Measurements from ENCODE around the gene KDM7A. TPM values are rescaled to one million over a fixed set of nuclear protein-coding genes. Genes with fewer than 3 reads are reported as not detected.

Gene KDM7A
- total RNA-seq, 1 experiment from 2014 or later = 12.2 TPM

GRCh38 chr7:140041659-140042385 is 135.0 kb downstream of the KDM7A start:
- ATAC-seq = no peak
- no peaks in the 10 kb centered on the region for H3K27me3 Mint-ChIP-seq (ENCODE audit: low read depth)
- ChIA-PET CTCF (interaction anchor here (0.6 to 1.2 kb wide), 2 partner anchors 36 to 196 kb away, joined by 3 to 5 read pairs; no protein-coding TSS in a partner anchor), POLR2A (no interaction called here)
- peaks cover 6% of the 10 kb centered on the region; the same call in 1 of the 2 replicates for H3K36me3 Mint-ChIP-seq
- H3K27ac Mint-ChIP-seq = peak overlapping the region; percentile 8; the same call in 1 of the 2 replicates
- no peaks in the 10 kb centered on the region for H3K9me3 Mint-ChIP-seq
- no peak for DNase-seq (ENCODE audit: low spot score)
- TF ChIP-seq SMAD4 (CRISPR knock-in tag; IDR thresholded peaks at IDR 0.05) (no peak), CBFB (CRISPR knock-in tag; IDR thresholded peaks at IDR 0.05; ENCODE audit: low read depth) (no peak), JAZF1 (CRISPR knock-in tag; IDR thresholded peaks at IDR 0.05) (no peak), SOX15 (CRISPR knock-in tag; IDR thresholded peaks at IDR 0.05) (no peak), CDX4 (CRISPR knock-in tag; IDR thresholded peaks at IDR 0.05; ENCODE audit: borderline replicate concordance) (no peak), E2F1 (CRISPR knock-in tag; IDR thresholded peaks at IDR 0.05) (no peak)
- no peak overlapping the region for H3K4me3 Mint-ChIP-seq
- H3K4me1 Mint-ChIP-seq = no peaks in the 10 kb centered on the region

- Mint-ChIP-seq H3K4me1 (no peaks in the 10 kb centered on the region), H3K36me3 (peaks cover 6% of the 10 kb centered on the region; the same call in 1 of the 2 replicates), H3K27ac (no peak overlapping the region), H3K4me3 (no peak overlapping the region), H3K27me3 (ENCODE audit: low read depth) (no peaks in the 10 kb centered on the region), H3K9me3 (no peaks in the 10 kb centered on the region)
- DNase-seq (ENCODE audit: low spot score) (no peak), ATAC-seq (no peak)
- CTCF ChIA-PET = no interaction called here
- POLR2A ChIA-PET = no interaction called here
- TF ChIP-seq TEAD4 (CRISPR knock-in tag; IDR thresholded peaks at IDR 0.05) (no peak), CDX4 (CRISPR knock-in tag; IDR thresholded peaks at IDR 0.05; ENCODE audit: borderline replicate concordance) (no peak), ZNF281 (CRISPR knock-in tag; IDR thresholded peaks at IDR 0.05) (no peak), GTF2I (CRISPR knock-in tag; conservative IDR thresholded peaks at IDR 0.05) (no peak), TCF7 (CRISPR knock-in tag; IDR thresholded peaks at IDR 0.05; ENCODE audit: low read depth) (no peak), ZNF532 (CRISPR knock-in tag; IDR thresholded peaks at IDR 0.05; ENCODE audit: borderline replicate concordance) (no peak), NR2C2 (CRISPR knock-in tag; IDR thresholded peaks at IDR 0.05) (no peak), CBFB (CRISPR knock-in tag; IDR thresholded peaks at IDR 0.05; ENCODE audit: low read depth) (no peak), ATF1 (CRISPR knock-in tag; IDR thresholded peaks at IDR 0.05) (no peak), E2F1 (CRISPR knock-in tag; IDR thresholded peaks at IDR 0.05) (no peak), SOX15 (CRISPR knock-in tag; IDR thresholded peaks at IDR 0.05) (no peak), E2F5 (CRISPR knock-in tag; IDR thresholded peaks at IDR 0.05) (no peak), ERG (CRISPR knock-in tag; IDR thresholded peaks at IDR 0.05) (no peak), NFATC4 (CRISPR knock-in tag; IDR thresholded peaks at IDR 0.05) (no peak), ZNF317 (CRISPR knock-in tag; IDR thresholded peaks at IDR 0.05; ENCODE audit: borderline replicate concordance, low read depth) (no peak), TEAD1 (CRISPR knock-in tag; IDR thresholded peaks at IDR 0.05) (no peak), ZNF263 (CRISPR knock-in tag; IDR thresholded peaks at IDR 0.05; ENCODE audit: low read depth) (no peak)
These were observed 136.9 kb downstream of the KDM7A start for GRCh38 chr7:140039896-140040295.
